22Rv1 (cell line): Measurements from ENCODE around the gene MRTFB.

Source experiments
- H3K27ac ChIP-seq: fragments of 450-650 bp; 2 replicates; pipeline ENCODE4 v1.5.1; 2017
- CTCF ChIP-seq: fragments of 450-650 bp; IDR thresholded peaks from 2 replicates; pipeline ENCODE4 v1.5.1; 2017; ENCODE audit warnings: mild to moderate bottlenecking
- ZFX ChIP-seq: fragments of 450-650 bp; IDR thresholded peaks from 2 replicates; pipeline ENCODE4 v1.6.1; 2017; ENCODE audit warnings: antibody characterized with exemption, borderline replicate concordance

Gene MRTFB

GRCh38 chr16:14285513-14286367 is 214.6 kb downstream of the MRTFB start:
- H3K27ac ChIP-seq = peak overlapping the region; percentile 68

GRCh38 chr16:14286368-14287230 is 215.5 kb downstream of the MRTFB start:
- TF ChIP-seq CTCF = no peak
- TF ChIP-seq ZFX = no peak

More at GRCh38 chr16:14285513-14286367, 214.6 kb downstream of the MRTFB start:
- TF ChIP-seq ZFX = no peak
- TF ChIP-seq CTCF = no peak; the same call in 1 of the 2 replicates

GRCh38 chr16:14289692-14290340 is 218.7 kb downstream of the MRTFB start:
- TF ChIP-seq CTCF (peak; percentile 79), ZFX (no peak)
- no peak overlapping the region for H3K27ac ChIP-seq

More at GRCh38 chr16:14286368-14287230, 215.5 kb downstream of the MRTFB start:
- H3K27ac ChIP-seq = no peak overlapping the region

GRCh38 chr16:14291286-14291685 is 220.2 kb downstream of the MRTFB start:
- TF ChIP-seq CTCF (no peak), ZFX (no peak)
- H3K27ac ChIP-seq = no peak overlapping the region

- TF ChIP-seq CTCF = no peak
- no peak for TF ChIP-seq ZFX
- no peak overlapping the region for H3K27ac ChIP-seq
Observed at GRCh38 chr16:14292051-14292825, 221.1 kb downstream of the MRTFB start.

GRCh38 chr16:14296663-14297062 is 225.5 kb downstream of the MRTFB start:
- TF ChIP-seq CTCF = no peak
- no peak for TF ChIP-seq ZFX
- H3K27ac ChIP-seq = no peak overlapping the region
